ENCODE measurements around the gene CXCL3.

DNA sequence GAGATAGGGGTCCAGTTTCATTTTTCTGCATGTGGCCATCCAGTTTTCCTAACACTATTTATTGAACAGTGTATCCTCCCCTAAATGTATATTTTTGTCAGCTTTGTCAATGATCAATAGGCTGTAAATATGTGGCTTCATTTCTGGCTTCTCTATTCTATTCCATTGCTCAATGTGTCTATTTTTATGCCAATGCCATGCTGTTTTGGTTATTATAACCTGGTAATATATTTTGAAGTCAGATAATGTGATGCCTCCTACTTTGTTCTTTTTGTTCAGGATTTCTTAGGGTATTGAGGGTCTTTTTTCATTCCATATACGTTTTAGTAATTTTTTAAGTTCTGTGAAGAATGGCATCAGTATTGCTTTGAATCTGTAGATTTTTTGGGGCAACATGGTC, 8.7 kb upstream of the CXCL3 start:
- TF ChIP-seq, protein P1, sequence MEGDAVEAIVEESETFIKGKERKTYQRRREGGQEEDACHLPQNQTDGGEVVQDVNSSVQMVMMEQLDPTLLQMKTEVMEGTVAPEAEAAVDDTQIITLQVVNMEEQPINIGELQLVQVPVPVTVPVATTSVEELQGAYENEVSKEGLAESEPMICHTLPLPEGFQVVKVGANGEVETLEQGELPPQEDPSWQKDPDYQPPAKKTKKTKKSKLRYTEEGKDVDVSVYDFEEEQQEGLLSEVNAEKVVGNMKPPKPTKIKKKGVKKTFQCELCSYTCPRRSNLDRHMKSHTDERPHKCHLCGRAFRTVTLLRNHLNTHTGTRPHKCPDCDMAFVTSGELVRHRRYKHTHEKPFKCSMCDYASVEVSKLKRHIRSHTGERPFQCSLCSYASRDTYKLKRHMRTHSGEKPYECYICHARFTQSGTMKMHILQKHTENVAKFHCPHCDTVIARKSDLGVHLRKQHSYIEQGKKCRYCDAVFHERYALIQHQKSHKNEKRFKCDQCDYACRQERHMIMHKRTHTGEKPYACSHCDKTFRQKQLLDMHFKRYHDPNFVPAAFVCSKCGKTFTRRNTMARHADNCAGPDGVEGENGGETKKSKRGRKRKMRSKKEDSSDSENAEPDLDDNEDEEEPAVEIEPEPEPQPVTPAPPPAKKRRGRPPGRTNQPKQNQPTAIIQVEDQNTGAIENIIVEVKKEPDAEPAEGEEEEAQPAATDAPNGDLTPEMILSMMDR (IDR thresholded peaks at IDR 0.05), result no peak
- no peak for TF ChIP-seq POLR2A (IDR thresholded peaks at IDR 0.05)
